ENCODE results near the gene SERTM1. TPM values are rescaled to one million over a fixed set of nuclear protein-coding genes. Genes with fewer than 3 reads are reported as not detected.

The SERTM1 gene
- total and polyA plus RNA-seq, 2 of the 8 experiments (the other 6 are each of a cell fraction or from before 2014, with no cell fraction given) = 0.48 to 1.6 TPM

GRCh38 chr13:36725936-36726335 lies 52.1 kb downstream of the SERTM1 start:
- FAIRE-seq = no peak
- Histone ChIP-seq H3K4me1 (replicated peaks in 1 of 4; ENCODE audit: control insufficient read depth in 3 of 4, insufficient read depth in 4 of 4, low read length in 3 of 4) (peaks cover 0 to 3% (median 0%) of the 10 kb centered on the region in 4 experiments; a peak in 1 of 7 replicates), H3K9ac (replicated peaks in 1 of 4; ENCODE audit: extremely low read depth in 1 of 4, low read depth in 3 of 4, low read length in 3 of 4) (no peak overlapping the region), H3K14ac (ENCODE audit: insufficient read length) (no peak overlapping the region), H2BK120ac (replicated peaks; ENCODE audit: low read depth, low read length) (no peak overlapping the region), H3K79me2 (ENCODE audit: control insufficient read depth in 1 of 2, insufficient read depth in 2 of 2, low read length in 2 of 2) (no peaks in the 10 kb centered on the region), H3K9me3 (ENCODE audit: insufficient read depth in 2 of 2, low read depth in 1 of 2, low read length in 1 of 2) (no peaks in the 10 kb centered on the region), H3K18ac (ENCODE audit: extremely low read depth, low read length) (no peak overlapping the region), H3K23ac (ENCODE audit: insufficient read length) (no peak overlapping the region), H3K4me3 (ENCODE audit: extremely low read depth in 1 of 4, insufficient read depth in 2 of 4, low read depth in 3 of 4, low read length in 4 of 4) (no peak overlapping the region), H2BK5ac (ENCODE audit: low read depth, low read length) (no peak overlapping the region), H4K8ac (ENCODE audit: extremely low read depth, insufficient read depth, low read length) (no peak overlapping the region), H4K5ac (ENCODE audit: insufficient read length, low read depth, low read length) (no peak overlapping the region), H2BK15ac (ENCODE audit: low read length) (no peak overlapping the region), H2AFZ (ENCODE audit: low read length) (no peak overlapping the region), H3K23me2 (ENCODE audit: low read depth, low read length) (no peaks in the 10 kb centered on the region; the same call in 1 of the 2 replicates), H2BK20ac (ENCODE audit: low read length) (no peak overlapping the region), H3K27me3 (replicated peaks in 1 of 4; ENCODE audit: control insufficient read depth in 3 of 4, extremely low read depth in 1 of 4, insufficient read depth in 3 of 4, low read length in 3 of 4) (no peaks in the 10 kb centered on the region), H3K27ac (ENCODE audit: low read depth, low read length) (no peak overlapping the region), H3K4me2 (ENCODE audit: insufficient read depth in 1 of 2, low read depth in 2 of 2, low read length in 2 of 2) (no peak overlapping the region), H3K4ac (replicated peaks; ENCODE audit: insufficient read length, low read depth, low read length) (no peak overlapping the region), H2BK12ac (ENCODE audit: low read depth, low read length) (no peak overlapping the region), H4K91ac (replicated peaks; ENCODE audit: insufficient read length, low read length) (no peak overlapping the region), H2AK5ac (ENCODE audit: low read depth, low read length) (no peak overlapping the region), H3K36me3 (ENCODE audit: control insufficient read depth in 2 of 4, insufficient read depth in 4 of 4, low read length in 3 of 4) (no peaks in the 10 kb centered on the region), H4K20me1 (replicated peaks in 1 of 2; ENCODE audit: control insufficient read depth in 1 of 2, insufficient read depth in 2 of 2, low read length in 2 of 2) (no peaks in the 10 kb centered on the region), H3K56ac (replicated peaks; ENCODE audit: insufficient read length, low read depth, low read length) (no peak overlapping the region), H3K79me1 (ENCODE audit: low read depth, low read length) (no peaks in the 10 kb centered on the region)
- ChIA-PET POLR2A (ENCODE audit: partially characterized antibody) (no interaction called here), CTCF (ENCODE audit: partially characterized antibody) (interaction anchor here (1.1 to 5.7 kb wide), 4 partner anchors 9 to 89 kb away, joined by 3 to 47 read pairs (median 4); no protein-coding TSS in a partner anchor)
- WGBS, 2 experiments (ENCODE audit: extremely low coverage in 1 of 2, insufficient coverage in 1 of 2, insufficient read length in 1 of 2, insufficient replicate concordance in 2 of 2, low coverage in 1 of 2, low lambda C conversion rate in 2 of 2, missing lambda C conversion rate in 1 of 2) = 88% methylated on average over 2 of the region's 2 CpGs; no CpG with 5 or more reads in 1 of the 2 experiments
- DNase-seq (ENCODE audit: low read depth in 1 of 2, low spot score in 2 of 2) = no peak
- TF ChIP-seq GABPA (IDR thresholded peaks at IDR 0.05; ENCODE audit: borderline replicate concordance, insufficient read depth, low read length) = no peak
- TF ChIP-seq FOSL1 (IDR thresholded peaks at IDR 0.05; ENCODE audit: insufficient read depth, low read depth, low read length) = no peak
- TF ChIP-seq NRF1 (IDR thresholded peaks at IDR 0.05; ENCODE audit: low read depth, low read length) = no peak
- no peak for TF ChIP-seq NANOG (IDR thresholded peaks at IDR 0.05; ENCODE audit: insufficient read depth, low read depth, low read length, poor library complexity, severe bottlenecking)
- no peak for TF ChIP-seq SRF (IDR thresholded peaks at IDR 0.05; ENCODE audit: low read depth, low read length)
- TF ChIP-seq SP4 (IDR thresholded peaks at IDR 0.05; ENCODE audit: low read length) = no peak
